NCI-H524 treated with DMSO at 0.1 percent for 48 hours (cell line): Measurements from ENCODE around the gene GRK4.

Experiments
- DNase-seq: peaks from one replicate; lab custom pipeline; 2025; lab: John Stamatoyannopoulos, UW

GRK4 gene

DNA sequence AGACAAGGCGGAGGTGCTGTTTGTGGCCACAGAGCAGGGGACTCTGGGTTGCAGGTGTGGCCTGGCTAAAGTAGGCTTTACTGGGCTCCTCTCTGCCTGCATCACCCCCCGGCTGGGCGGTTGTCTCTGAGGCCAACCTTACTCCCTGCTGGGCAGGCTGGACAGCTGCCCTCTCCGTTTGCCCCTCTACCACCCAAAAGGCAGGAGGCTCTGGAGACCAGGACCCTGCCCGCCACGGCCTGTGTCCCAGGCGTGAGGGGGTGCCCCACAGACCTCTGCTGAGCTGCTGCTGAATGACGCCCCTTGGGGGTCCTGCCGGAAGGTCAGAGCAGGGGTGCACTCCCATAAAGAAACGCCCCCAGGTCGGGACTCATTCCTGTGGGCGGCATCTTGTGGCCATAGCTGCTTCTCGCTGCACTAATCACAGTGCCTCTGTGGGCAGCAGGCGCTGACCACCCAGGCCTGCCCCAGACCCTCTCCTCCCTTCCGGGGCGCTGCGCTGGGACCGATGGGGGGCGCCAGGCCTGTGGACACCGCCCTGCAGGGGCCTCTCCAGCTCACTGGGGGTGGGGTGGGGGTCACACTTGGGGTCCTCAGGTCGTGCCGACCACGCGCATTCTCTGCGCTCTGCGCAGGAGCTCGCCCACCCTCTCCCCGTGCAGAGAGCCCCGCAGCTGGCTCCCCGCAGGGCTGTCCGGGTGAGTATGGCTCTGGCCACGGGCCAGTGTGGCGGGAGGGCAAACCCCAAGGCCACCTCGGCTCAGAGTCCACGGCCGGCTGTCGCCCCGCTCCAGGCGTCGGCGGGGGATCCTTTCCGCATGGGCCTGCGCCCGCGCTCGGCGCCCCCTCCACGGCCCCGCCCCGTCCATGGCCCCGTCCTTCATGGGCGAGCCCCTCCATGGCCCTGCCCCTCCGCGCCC is 110.0 kb downstream of the GRK4 start:
- no peak for DNase-seq

DNA sequence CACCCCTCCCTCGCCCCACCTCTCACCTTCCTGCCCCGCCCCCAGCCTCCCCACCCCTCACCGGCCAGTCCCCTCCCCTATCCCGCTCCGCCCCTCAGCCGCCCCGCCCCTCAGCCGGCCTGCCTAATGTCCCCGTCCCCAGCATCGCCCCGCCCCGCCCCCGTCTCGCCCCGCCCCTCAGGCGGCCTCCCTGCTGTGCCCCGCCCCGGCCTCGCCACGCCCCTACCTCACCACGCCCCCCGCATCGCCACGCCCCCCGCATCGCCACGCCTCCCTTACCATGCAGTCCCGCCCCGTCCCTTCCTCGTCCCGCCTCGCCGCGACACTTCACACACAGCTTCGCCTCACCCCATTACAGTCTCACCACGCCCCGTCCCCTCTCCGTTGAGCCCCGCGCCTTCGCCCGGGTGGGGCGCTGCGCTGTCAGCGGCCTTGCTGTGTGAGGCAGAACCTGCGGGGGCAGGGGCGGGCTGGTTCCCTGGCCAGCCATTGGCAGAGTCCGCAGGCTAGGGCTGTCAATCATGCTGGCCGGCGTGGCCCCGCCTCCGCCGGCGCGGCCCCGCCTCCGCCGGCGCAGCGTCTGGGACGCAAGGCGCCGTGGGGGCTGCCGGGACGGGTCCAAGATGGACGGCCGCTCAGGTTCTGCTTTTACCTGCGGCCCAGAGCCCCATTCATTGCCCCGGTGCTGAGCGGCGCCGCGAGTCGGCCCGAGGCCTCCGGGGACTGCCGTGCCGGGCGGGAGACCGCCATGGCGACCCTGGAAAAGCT is 110.9 kb downstream of the GRK4 start, which contains the start of the genes HTT and HTT-AS:
HTT (plus strand) TSS at position 604 of the 768 bp plus-strand sequence; CDS start at position 749, 145 bp downstream.
HTT-AS (minus strand) TSS at position 461 of the 768 bp plus-strand sequence.
- DNase-seq: peak; percentile 49

DNA sequence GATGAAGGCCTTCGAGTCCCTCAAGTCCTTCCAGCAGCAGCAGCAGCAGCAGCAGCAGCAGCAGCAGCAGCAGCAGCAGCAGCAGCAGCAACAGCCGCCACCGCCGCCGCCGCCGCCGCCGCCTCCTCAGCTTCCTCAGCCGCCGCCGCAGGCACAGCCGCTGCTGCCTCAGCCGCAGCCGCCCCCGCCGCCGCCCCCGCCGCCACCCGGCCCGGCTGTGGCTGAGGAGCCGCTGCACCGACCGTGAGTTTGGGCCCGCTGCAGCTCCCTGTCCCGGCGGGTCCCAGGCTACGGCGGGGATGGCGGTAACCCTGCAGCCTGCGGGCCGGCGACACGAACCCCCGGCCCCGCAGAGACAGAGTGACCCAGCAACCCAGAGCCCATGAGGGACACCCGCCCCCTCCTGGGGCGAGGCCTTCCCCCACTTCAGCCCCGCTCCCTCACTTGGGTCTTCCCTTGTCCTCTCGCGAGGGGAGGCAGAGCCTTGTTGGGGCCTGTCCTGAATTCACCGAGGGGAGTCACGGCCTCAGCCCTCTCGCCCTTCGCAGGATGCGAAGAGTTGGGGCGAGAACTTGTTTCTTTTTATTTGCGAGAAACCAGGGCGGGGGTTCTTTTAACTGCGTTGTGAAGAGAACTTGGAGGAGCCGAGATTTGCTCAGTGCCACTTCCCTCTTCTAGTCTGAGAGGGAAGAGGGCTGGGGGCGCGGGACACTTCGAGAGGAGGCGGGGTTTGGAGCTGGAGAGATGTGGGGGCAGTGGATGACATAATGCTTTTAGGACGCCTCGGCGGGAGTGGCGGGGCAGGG is 111.7 kb downstream of the GRK4 start:
- DNase-seq: peak; percentile 3

DNA sequence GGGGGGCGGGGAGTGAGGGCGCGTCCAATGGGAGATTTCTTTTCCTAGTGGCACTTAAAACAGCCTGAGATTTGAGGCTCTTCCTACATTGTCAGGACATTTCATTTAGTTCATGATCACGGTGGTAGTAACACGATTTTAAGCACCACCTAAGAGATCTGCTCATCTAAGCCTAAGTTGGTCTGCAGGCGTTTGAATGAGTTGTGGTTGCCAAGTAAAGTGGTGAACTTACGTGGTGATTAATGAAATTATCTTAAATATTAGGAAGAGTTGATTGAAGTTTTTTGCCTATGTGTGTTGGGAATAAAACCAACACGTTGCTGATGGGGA is 112.2 kb downstream of the GRK4 start:
- DNase-seq: no peak

DNA sequence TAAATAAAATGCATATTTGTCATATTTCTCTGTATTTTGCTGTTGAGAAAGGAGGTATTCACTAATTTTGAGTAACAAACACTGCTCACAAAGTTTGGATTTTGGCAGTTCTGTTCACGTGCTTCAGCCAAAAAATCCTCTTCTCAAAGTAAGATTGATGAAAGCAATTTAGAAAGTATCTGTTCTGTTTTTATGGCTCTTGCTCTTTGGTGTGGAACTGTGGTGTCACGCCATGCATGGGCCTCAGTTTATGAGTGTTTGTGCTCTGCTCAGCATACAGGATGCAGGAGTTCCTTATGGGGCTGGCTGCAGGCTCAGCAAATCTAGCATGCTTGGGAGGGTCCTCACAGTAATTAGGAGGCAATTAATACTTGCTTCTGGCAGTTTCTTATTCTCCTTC is 114.4 kb downstream of the GRK4 start:
- no peak for DNase-seq

DNA sequence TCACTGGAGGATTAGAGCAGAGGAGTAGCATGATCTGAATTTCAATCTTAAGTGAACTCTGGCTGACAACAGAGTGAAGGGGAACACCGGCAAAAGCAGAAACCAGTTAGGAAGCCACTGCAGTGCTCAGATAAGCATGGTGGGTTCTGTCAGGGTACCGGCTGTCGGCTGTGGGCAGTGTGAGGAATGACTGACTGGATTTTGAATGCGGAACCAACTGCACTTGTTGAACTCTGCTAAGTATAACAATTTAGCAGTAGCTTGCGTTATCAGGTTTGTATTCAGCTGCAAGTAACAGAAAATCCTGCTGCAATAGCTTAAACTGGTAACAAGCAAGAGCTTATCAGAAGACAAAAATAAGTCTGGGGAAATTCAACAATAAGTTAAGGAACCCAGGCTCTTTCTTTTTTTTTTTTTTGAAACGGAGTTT is 116.3 kb downstream of the GRK4 start:
- no peak for DNase-seq

DNA sequence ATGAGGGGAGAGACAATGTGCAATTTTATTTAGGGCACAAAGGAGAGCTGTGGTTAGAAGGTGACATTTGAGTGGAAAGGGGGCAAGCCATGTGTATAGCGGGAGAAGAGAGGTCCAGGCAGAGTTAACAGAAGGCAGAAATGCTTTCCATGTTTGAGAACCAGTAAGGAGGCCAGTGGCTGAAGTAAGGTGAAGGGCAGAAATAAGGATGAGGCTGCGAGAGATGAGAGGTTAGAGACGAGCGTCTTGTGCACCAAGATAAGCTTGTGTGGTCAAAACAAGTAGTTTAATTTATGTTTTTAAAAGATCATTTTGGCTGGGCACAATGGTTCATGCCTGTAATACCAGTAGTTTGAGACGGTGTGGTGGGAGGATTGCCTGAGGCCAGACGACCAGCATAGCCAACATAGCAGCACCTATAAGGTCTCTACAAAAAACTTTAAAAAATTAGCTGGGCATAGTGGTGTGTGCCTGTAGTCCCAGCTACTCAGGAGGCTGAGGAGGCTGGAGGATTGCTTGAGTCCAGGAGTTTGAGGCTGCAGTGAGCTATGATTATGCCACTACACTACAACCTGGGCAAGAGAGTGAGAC is 119.6 kb downstream of the GRK4 start:
- DNase-seq: no peak

DNA sequence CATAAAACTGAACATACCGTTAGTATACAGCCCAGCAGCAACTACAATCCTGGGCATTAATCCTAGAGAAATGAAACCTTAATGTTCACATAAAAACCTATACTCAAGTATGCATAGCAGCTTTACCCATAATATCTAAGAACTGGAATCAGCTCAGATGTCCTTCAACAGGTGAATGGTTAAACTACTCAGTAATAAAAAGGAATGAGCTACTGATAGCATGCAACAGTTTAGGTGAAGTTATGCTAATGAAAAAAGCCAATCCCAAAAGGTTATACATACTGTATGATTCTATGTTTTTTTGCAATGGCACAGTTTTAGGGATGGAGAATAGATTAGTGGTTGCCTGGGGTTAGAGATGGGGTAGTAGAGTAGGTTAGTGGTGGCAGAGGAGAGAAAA is 120.4 kb downstream of the GRK4 start:
- no peak for DNase-seq

DNA sequence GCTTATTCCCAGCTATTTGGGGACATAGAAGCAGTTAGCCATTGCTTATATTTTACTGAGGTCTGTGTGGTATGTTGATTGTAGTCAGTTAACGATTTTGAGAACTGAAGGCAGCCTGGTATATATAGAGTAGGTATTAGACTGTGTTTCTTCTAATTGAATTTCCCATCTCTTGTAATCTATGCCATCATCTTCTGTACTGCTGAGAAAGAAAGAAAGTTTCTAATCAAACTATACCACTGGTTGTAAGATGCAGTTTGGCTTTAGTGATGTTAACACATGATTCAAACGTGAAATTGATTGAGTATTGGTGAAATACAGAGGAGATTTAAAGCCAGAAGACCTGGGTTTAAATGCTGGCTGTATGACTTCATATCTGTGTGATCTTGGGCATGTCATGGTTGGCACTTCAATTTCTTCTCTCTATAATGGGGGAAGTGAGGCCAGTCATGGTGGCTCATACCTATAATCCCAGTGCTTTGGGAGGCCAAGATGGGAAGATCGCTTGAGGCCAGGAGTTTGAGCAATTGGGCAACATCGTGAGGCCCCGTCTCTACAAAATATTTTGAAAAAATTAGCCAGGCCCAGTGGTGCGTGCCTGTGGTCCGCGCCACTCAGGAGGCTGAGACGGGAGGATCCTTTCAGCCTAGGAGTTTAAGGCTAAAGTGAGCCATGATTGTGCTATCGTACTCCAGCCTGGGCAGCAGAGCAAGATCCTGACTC is 122.7 kb downstream of the GRK4 start:
- DNase-seq: no peak

DNA sequence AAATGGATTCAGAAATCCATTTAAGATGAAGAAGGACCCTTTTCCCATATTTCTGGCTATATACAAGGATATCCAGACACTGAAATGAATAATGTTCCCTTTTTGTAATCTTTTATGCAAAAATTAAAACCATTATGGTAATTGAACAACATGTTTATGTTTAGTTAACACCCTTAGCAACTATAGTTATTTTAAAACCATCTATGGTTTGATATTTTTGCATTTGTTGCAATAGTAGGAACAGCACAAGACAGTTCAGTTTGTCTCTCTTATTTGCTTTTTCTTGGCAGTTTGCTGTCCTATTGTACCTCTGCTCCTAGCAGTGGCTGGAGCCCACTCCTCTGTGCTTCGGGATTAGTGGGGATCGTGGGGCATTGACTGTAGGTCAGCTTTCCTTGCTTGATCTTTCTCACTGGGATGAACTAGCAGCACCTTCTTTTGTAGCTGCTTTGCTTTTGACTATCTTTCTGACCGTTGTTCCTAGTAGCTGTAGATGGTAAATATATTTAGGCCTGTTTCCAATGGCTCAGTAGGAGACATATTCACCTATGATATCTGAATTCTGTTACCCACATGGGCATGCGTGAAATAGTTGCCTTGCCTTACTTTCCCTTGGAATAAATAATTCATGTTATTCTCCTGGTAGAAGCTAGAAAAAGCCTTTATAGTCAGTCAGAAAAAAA is 123.9 kb downstream of the GRK4 start:
- no peak for DNase-seq
